CD4-positive, CD25-positive, alpha-beta regulatory T cell (primary cell): ENCODE measurements around the gene CEP97. TPM values are rescaled to one million over a fixed set of nuclear protein-coding genes. Genes with fewer than 3 reads are reported as not detected.
"Not testable (repeated sequence)": the region's sequence is repeated elsewhere in the genome, so short reads cannot be mapped to it uniquely, and the experiment has no call there.

Experiments
- ATAC-seq, 2 donors: fragments of 150-1000 bp; cut with Tn5 transposase; one replicate each; pipeline ENCODE4 v1.10.0; 2021; ENCODE audit warnings: low read depth in 2 of 2, moderate number of reproducible peaks in 2 of 2, moderate library complexity in 1 of 2
- DNase-seq, 3 donors: peaks; one replicate each; pipeline versions ENCODE4 v3.0.0 to v3.0.0-alpha.2; 2012 to 2022; ENCODE audit warnings: mixed read lengths in 1 of 3
- H3K27ac ChIP-seq: one replicate; pipeline ENCODE4 v1.7.0; 2013; ENCODE audit warnings: mild to moderate bottlenecking, low read length; ENCODE audit not compliant: insufficient read depth, poor library complexity, severe bottlenecking
- H3K27me3 ChIP-seq: one replicate; pipeline ENCODE4 v1.7.0; 2013; ENCODE audit warnings: low read length; ENCODE audit not compliant: control insufficient read depth, insufficient read depth
- H3K36me3 ChIP-seq: one replicate; pipeline ENCODE4 v1.7.0; 2013; ENCODE audit warnings: mild to moderate bottlenecking, low read length, moderate library complexity; ENCODE audit not compliant: control insufficient read depth, insufficient read depth
- H3K4me1 ChIP-seq: 2 replicates; pipeline ENCODE4 v1.7.0; 2013; ENCODE audit warnings: mild to moderate bottlenecking, low read length; ENCODE audit not compliant: insufficient read depth, control insufficient read depth, poor library complexity, severe bottlenecking
- H3K4me3 ChIP-seq: one replicate; pipeline ENCODE4 v1.7.0; 2013; ENCODE audit warnings: low read depth, mild to moderate bottlenecking, low read length, moderate library complexity
- H3K9me3 ChIP-seq, 2 experiments: 1 replicate in 1 of 2; 2 replicates in 1 of 2; pipeline ENCODE4 v1.7.0; 2013; ENCODE audit warnings: low read length in 2 of 2, mild to moderate bottlenecking in 1 of 2, moderate library complexity in 1 of 2; ENCODE audit not compliant: control insufficient read depth in 2 of 2
- H3K27ac Mint-ChIP-seq, 3 donors: one replicate each; pipeline ENCODE4 v1.8.0; 2020 to 2022; ENCODE audit warnings: mild to moderate bottlenecking in 3 of 3, mixed read lengths in 3 of 3, moderate library complexity in 2 of 3
- H3K27me3 Mint-ChIP-seq: one replicate; pipeline ENCODE4 v1.8.0; 2022; ENCODE audit warnings: mild to moderate bottlenecking, mixed read lengths
- H3K36me3 Mint-ChIP-seq: one replicate; pipeline ENCODE4 v1.8.0; 2020; ENCODE audit warnings: mixed read lengths
- H3K4me1 Mint-ChIP-seq, 4 donors: one replicate each; pipeline ENCODE4 v1.8.0; 2020 to 2022; ENCODE audit warnings: mixed read lengths in 4 of 4, mild to moderate bottlenecking in 1 of 4
- H3K4me3 Mint-ChIP-seq, 4 donors: one replicate each; pipeline ENCODE4 v1.8.0; 2020 to 2022; ENCODE audit warnings: mild to moderate bottlenecking in 4 of 4, mixed read lengths in 4 of 4, moderate library complexity in 3 of 4
- H3K9me3 Mint-ChIP-seq, 7 donors: one replicate each; pipeline ENCODE4 v1.8.0; 2020 to 2022; ENCODE audit warnings: mixed read lengths in 7 of 7, mild to moderate bottlenecking in 3 of 7, moderate library complexity in 2 of 7
- polyA plus RNA-seq, 4 donors: library from polyadenylated mRNA; unstranded; fragments of 300-500 nt; fragmentation: Illumina TruSeq; gene quantifications; one replicate each; pipeline ENCODE4 v1.2.3, GENCODE V29; 2021
- total RNA-seq: library from RNA; stranded (reverse); gene quantifications from one replicate; pipeline ENCODE4 v1.2.3, GENCODE V29; 2022

Gene CEP97
- total and polyA plus RNA-seq, 5 donors from 2014 or later = 4.8 to 15.2 (median 7.3) TPM

GRCh38 chr3:101729586-101729985 is 5.2 kb downstream of the CEP97 start:
- ATAC-seq (no peak), DNase-seq (no peak)
- H3K27ac Mint-ChIP-seq = no peak overlapping the region
- Histone ChIP-seq H3K27ac (no peak overlapping the region), H3K36me3 (peaks cover 58% of the 10 kb centered on the region), H3K4me3 (no peak overlapping the region), H3K9me3 (no peaks in the 10 kb centered on the region), H3K4me1 (peaks cover 16% of the 10 kb centered on the region), H3K27me3 (no peaks in the 10 kb centered on the region)
- H3K36me3 Mint-ChIP-seq = peaks cover 42% of the 10 kb centered on the region
- no peaks in the 10 kb centered on the region for H3K27me3 Mint-ChIP-seq
- H3K4me1 Mint-ChIP-seq = peaks cover 12 to 32% (median 20%) of the 10 kb centered on the region in 4 donors
- peak overlapping the region in 1 of 4 donors; percentile 73 for H3K4me3 Mint-ChIP-seq
- no peaks in the 10 kb centered on the region for H3K9me3 Mint-ChIP-seq

GRCh38 chr3:101730839-101731238 is 6.4 kb downstream of the CEP97 start:
- Histone ChIP-seq H3K4me3 (no peak overlapping the region), H3K36me3 (peaks cover 70% of the 10 kb centered on the region), H3K27me3 (no peaks in the 10 kb centered on the region), H3K9me3 (no peaks in the 10 kb centered on the region), H3K4me1 (peaks cover 11% of the 10 kb centered on the region), H3K27ac (no peak overlapping the region)
- Mint-ChIP-seq H3K27me3 (no peaks in the 10 kb centered on the region), H3K4me3 (peak overlapping the region in 1 of 4 donors; percentile 47), H3K27ac (no peak overlapping the region), H3K9me3 (no peaks in the 10 kb centered on the region), H3K36me3 (peaks cover 51% of the 10 kb centered on the region), H3K4me1 (peaks cover 12 to 24% (median 18%) of the 10 kb centered on the region in 4 donors)
- DNase-seq (no peak), ATAC-seq (no peak)

DNA sequence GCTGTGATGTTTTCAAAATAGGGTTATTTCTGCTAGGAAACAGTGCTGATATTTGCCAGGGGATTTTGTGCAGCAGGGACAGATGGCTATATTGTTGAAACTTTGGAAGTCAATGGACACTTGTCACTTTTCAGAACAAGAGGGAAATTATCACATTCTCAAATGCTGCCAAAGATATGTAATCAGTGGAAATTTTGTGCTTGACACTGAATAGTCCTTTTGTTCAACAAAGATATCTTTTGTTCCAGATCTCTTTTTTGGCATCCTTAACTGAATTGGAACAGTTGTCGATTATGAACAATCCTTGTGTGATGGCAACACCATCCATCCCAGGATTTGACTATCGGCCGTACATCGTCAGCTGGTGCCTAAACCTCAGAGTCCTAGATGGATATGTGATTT is 7.8 kb downstream of the CEP97 start:
- Histone ChIP-seq H3K4me1 (peaks cover 2% of the 10 kb centered on the region), H3K27ac (no peak overlapping the region), H3K4me3 (no peak overlapping the region), H3K9me3 (no peaks in the 10 kb centered on the region), H3K36me3 (peaks cover 78% of the 10 kb centered on the region), H3K27me3 (no peaks in the 10 kb centered on the region)
- no peaks in the 10 kb centered on the region for H3K9me3 Mint-ChIP-seq
- no peak overlapping the region for H3K4me3 Mint-ChIP-seq
- DNase-seq (no peak), ATAC-seq (no peak)
- H3K27ac Mint-ChIP-seq = no peak overlapping the region
- no peaks in the 10 kb centered on the region for H3K27me3 Mint-ChIP-seq
- peaks cover 62% of the 10 kb centered on the region for H3K36me3 Mint-ChIP-seq
- H3K4me1 Mint-ChIP-seq = peaks cover 5 to 16% (median 11%) of the 10 kb centered on the region in 4 donors

DNA sequence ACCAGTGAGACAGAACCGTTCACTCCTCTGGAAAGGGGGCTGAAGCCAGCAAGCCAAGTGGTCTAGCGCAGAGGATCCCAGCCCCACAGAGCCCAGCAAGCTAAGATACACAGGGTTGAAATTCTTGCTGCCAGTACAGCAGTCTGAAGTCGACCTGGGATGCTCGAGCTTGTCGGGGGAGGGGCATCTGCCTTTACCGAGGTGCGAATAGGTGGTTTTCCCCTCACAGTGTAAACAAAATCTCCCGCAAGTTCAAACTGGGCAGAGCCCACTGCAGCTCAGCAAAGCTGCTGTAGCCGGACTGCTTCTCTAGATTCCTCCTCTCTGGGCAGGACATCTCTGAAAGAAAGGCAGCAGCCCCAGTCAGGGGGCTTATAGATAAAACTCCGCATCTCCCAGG is 11.4 kb downstream of the CEP97 start:
- no peaks in the 10 kb centered on the region for H3K27me3 ChIP-seq
- H3K4me1 ChIP-seq = no peaks in the 10 kb centered on the region
- H3K4me3 ChIP-seq = no peak overlapping the region
- no peak overlapping the region for H3K27ac ChIP-seq
- no peaks in the 10 kb centered on the region for H3K9me3 ChIP-seq
- no peak overlapping the region for H3K27ac Mint-ChIP-seq
- ATAC-seq (no peak), DNase-seq (no peak)
- H3K36me3 Mint-ChIP-seq = peaks cover 55% of the 10 kb centered on the region
- peaks cover 0 to 3% (median 0%) of the 10 kb centered on the region in 7 donors for H3K9me3 Mint-ChIP-seq
- peaks cover 52% of the 10 kb centered on the region for H3K36me3 ChIP-seq
- H3K4me3 Mint-ChIP-seq = no peak overlapping the region
- H3K27me3 Mint-ChIP-seq = no peaks in the 10 kb centered on the region
- peaks cover 0 to 15% (median 3%) of the 10 kb centered on the region in 4 donors for H3K4me1 Mint-ChIP-seq

GRCh38 chr3:101741914-101742313 is 17.5 kb downstream of the CEP97 start:
- peaks cover 6 to 17% (median 9%) of the 10 kb centered on the region in 4 donors for H3K4me1 Mint-ChIP-seq
- not testable (repeated sequence) for H3K4me1 ChIP-seq, ATAC-seq, H3K4me3 Mint-ChIP-seq, H3K27me3 Mint-ChIP-seq, H3K36me3 ChIP-seq, H3K27me3 ChIP-seq, DNase-seq, H3K9me3 Mint-ChIP-seq, H3K4me3 ChIP-seq, H3K27ac ChIP-seq, H3K9me3 ChIP-seq
- H3K27ac Mint-ChIP-seq = peak overlapping the region in 2 of 3 donors; percentile 20 to 62
- peaks cover 24% of the 10 kb centered on the region for H3K36me3 Mint-ChIP-seq

- Mint-ChIP-seq H3K27me3 (no peaks in the 10 kb centered on the region), H3K4me1 (peaks cover 5 to 17% (median 8%) of the 10 kb centered on the region in 4 donors), H3K4me3 (peak overlapping the region in 1 of 4 donors; percentile 77), H3K36me3 (peaks cover 12% of the 10 kb centered on the region), H3K9me3 (peaks cover 0 to 6% (median 1%) of the 10 kb centered on the region in 7 donors), H3K27ac (peak overlapping the region in 2 of 3 donors; percentile 26 to 72)
- peak overlapping the region; percentile 29 for H3K27ac ChIP-seq
- DNase-seq (no peak), ATAC-seq (no peak)
- H3K27me3 ChIP-seq = no peaks in the 10 kb centered on the region
- no peaks in the 10 kb centered on the region for H3K9me3 ChIP-seq
- no peak overlapping the region for H3K4me3 ChIP-seq
- no peaks in the 10 kb centered on the region for H3K36me3 ChIP-seq
- no peaks in the 10 kb centered on the region for H3K4me1 ChIP-seq
These were observed 20.4 kb downstream of the CEP97 start for GRCh38 chr3:101744811-101745210.

- H3K36me3 ChIP-seq, H3K27ac Mint-ChIP-seq, H3K27me3 Mint-ChIP-seq, H3K4me1 ChIP-seq, H3K9me3 Mint-ChIP-seq, H3K27ac ChIP-seq, H3K4me3 ChIP-seq, H3K27me3 ChIP-seq, H3K9me3 ChIP-seq, ATAC-seq, H3K4me3 Mint-ChIP-seq, DNase-seq: not testable (repeated sequence)
- peaks cover 5 to 17% (median 8%) of the 10 kb centered on the region in 4 donors for H3K4me1 Mint-ChIP-seq
- H3K36me3 Mint-ChIP-seq = peaks cover 16% of the 10 kb centered on the region
These were observed 21.5 kb downstream of the CEP97 start for GRCh38 chr3:101745934-101746333.

- H3K4me3 ChIP-seq, H3K27me3 Mint-ChIP-seq, H3K27ac Mint-ChIP-seq, H3K4me1 ChIP-seq, ATAC-seq, H3K27ac ChIP-seq, H3K27me3 ChIP-seq, H3K9me3 ChIP-seq: not testable (repeated sequence)
- H3K9me3 Mint-ChIP-seq = peaks cover 0 to 14% (median 3%) of the 10 kb centered on the region in 7 donors
- H3K36me3 ChIP-seq = peaks cover 42% of the 10 kb centered on the region
- peaks cover 12 to 24% (median 17%) of the 10 kb centered on the region in 4 donors for H3K4me1 Mint-ChIP-seq
- H3K4me3 Mint-ChIP-seq = peak overlapping the region in 1 of 4 donors; percentile 23
- H3K36me3 Mint-ChIP-seq = peaks cover 52% of the 10 kb centered on the region
- DNase-seq = peak in 2 of 3 donors; percentile 22 to 48
These were observed 29.1 kb downstream of the CEP97 start for GRCh38 chr3:101753386-101754113.
